ENCODE measurements around the gene CEACAM1. TPM values are rescaled to one million over a fixed set of nuclear protein-coding genes. Genes with fewer than 3 reads are reported as not detected.

Gene CEACAM1
- total and polyA plus RNA-seq, 2 of the 13 experiments (the other 11 are each of a cell fraction or from before 2014, with no cell fraction given) = 13.5 to 332 TPM

- TF ChIP-seq TRAFD1 (CRISPR knock-in tag; IDR thresholded peaks at IDR 0.05; ENCODE audit: borderline replicate concordance) (no peak), KLF16 (CRISPR knock-in tag; IDR thresholded peaks at IDR 0.05) (peak in 1 of 2 experiments; percentile 44; a peak in 1 of 4 replicates), ZFP37 (CRISPR knock-in tag; IDR thresholded peaks at IDR 0.05; ENCODE audit: borderline replicate concordance) (no peak), TFE3 (CRISPR knock-in tag; IDR thresholded peaks at IDR 0.05) (peak; percentile 54), CSRNP2 (CRISPR knock-in tag; conservative IDR thresholded peaks at IDR 0.05; ENCODE audit: low read depth) (no peak), SOX6 (IDR thresholded peaks at IDR 0.05) (no peak), SOX6 (CRISPR knock-in tag; IDR thresholded peaks at IDR 0.05) (peak; percentile 98), NFIC (IDR thresholded peaks at IDR 0.05; ENCODE audit: low read length) (peak; percentile 92), PITX1 (CRISPR knock-in tag; IDR thresholded peaks at IDR 0.05) (0 out of 2 replicates have a peak, but pooled peaks have one; percentile 48), TBX3 (IDR thresholded peaks at IDR 0.05; ENCODE audit: borderline replicate concordance) (peak; percentile 74; the same call in 1 of the 2 replicates), SMARCC2 (IDR thresholded peaks at IDR 0.05) (0 out of 2 replicates have a peak, but pooled peaks have one; percentile 9), FOXP1 (IDR thresholded peaks at IDR 0.05) (no peak), FOXP1 (CRISPR knock-in tag; IDR thresholded peaks at IDR 0.05) (peak; percentile 49; the same call in 1 of the 2 replicates), GFI1 (CRISPR knock-in tag; IDR thresholded peaks at IDR 0.05; ENCODE audit: borderline replicate concordance) (peak; percentile 87), ZMYM2 (CRISPR knock-in tag; IDR thresholded peaks at IDR 0.05) (no peak), MEIS2 (CRISPR knock-in tag; IDR thresholded peaks at IDR 0.05) (no peak), ZNF609 (CRISPR knock-in tag; IDR thresholded peaks at IDR 0.05; ENCODE audit: borderline replicate concordance) (peak; percentile 75; the same call in 1 of the 2 replicates), NR2F2 (IDR thresholded peaks at IDR 0.05; ENCODE audit: borderline replicate concordance, low read depth) (peak; percentile 60; the same call in 1 of the 2 replicates)
These were observed 39.3 kb downstream of the CEACAM1 start (continued) for GRCh38 chr19:42488783-42489521.

Measured in HepG2 (cell line).